IMR-90 (cell line): ENCODE data around the gene CAND1. TPM values are rescaled to one million over a fixed set of nuclear protein-coding genes. Genes with fewer than 3 reads are reported as not detected.
A peak's percentile ranks its signal among the peaks of the same experiment; 100 is the strongest.

ENCODE experiments used
- ATAC-seq: fragments of 200-7000 bp; cut with Tn5 transposase; 2 replicates; pipeline ENCODE4 v1.9.1; 2020; ENCODE audit warnings: low read depth, mild to moderate bottlenecking, moderate library complexity
- BruUV-seq: library from RNA; stranded (reverse); fragments of 400-500 nt; replicated peaks from 2 replicates; lab custom pipeline; 2021; lab: Mats Ljungman, UMichigan
- CTCF ChIA-PET: fragments of 300-600 bp; formaldehyde crosslinking; extraction: SDS; loops from one replicate; lab custom pipeline; 2021; ENCODE audit warnings: antibody characterized with exemption; lab: Yijun Ruan, JAX
- POLR2A ChIA-PET: fragments of 300-600 bp; sonication (Branson Sonifier 250); formaldehyde crosslinking; loops from one replicate; lab custom pipeline; 2022; ENCODE audit warnings: antibody characterized with exemption; ENCODE audit not compliant: unreplicated experiment; lab: Charles Lee
- DNase-seq: peaks from one replicate; pipeline ENCODE4 v3.0.0; 2013
- H2AFZ ChIP-seq: replicated peaks from 2 replicates; pipeline ENCODE3; 2013; ENCODE audit warnings: low read length, mild to moderate bottlenecking; ENCODE audit not compliant: poor library complexity
- H2AK5ac ChIP-seq: 2 replicates; pipeline ENCODE4 v1.6.1; 2013; ENCODE audit warnings: low read depth, low read length, inconsistent platforms
- H2AK9ac ChIP-seq: replicated peaks from 2 replicates; pipeline ENCODE3; 2013; ENCODE audit warnings: mild to moderate bottlenecking, low read depth, low read length, moderate library complexity; ENCODE audit not compliant: poor library complexity
- H2BK120ac ChIP-seq: 2 replicates; pipeline ENCODE4 v1.6.1; 2013; ENCODE audit warnings: low read depth, low read length, inconsistent platforms
- H2BK15ac ChIP-seq: 3 replicates; pipeline ENCODE4 v1.6.1; 2013; ENCODE audit warnings: low read depth, low read length, inconsistent platforms
- H2BK20ac ChIP-seq: 2 replicates; pipeline ENCODE4 v1.6.1; 2013; ENCODE audit warnings: low read depth, mild to moderate bottlenecking, inconsistent platforms, low read length, moderate library complexity
- H2BK5ac ChIP-seq: 2 replicates; pipeline ENCODE4 v1.6.1; 2013; ENCODE audit warnings: mild to moderate bottlenecking, low read depth, low read length, inconsistent platforms; ENCODE audit not compliant: poor library complexity, severe bottlenecking
- H3K14ac ChIP-seq: replicated peaks from 2 replicates; pipeline ENCODE4 v1.6.1; 2013; ENCODE audit warnings: low read depth, low read length, inconsistent platforms
- H3K18ac ChIP-seq: 2 replicates; pipeline ENCODE4 v1.6.1; 2013; ENCODE audit warnings: low read depth, low read length, control low read depth
- H3K23ac ChIP-seq: 2 replicates; pipeline ENCODE4 v1.6.1; 2013; ENCODE audit warnings: low read depth, low read length, inconsistent platforms
- H3K27ac ChIP-seq: 2 replicates; pipeline ENCODE4 v1.5.1; 2013; ENCODE audit warnings: mild to moderate bottlenecking, control low read depth, low read length; ENCODE audit not compliant: insufficient read depth
- H3K27me3 ChIP-seq: 2 replicates; pipeline ENCODE4 v1.6.1; 2013; ENCODE audit warnings: low read length; ENCODE audit not compliant: control insufficient read depth, insufficient read depth
- H3K36me3 ChIP-seq: 2 replicates; pipeline ENCODE4 v1.6.1; 2013; ENCODE audit warnings: low read length, mixed read lengths; ENCODE audit not compliant: control insufficient read depth, insufficient read depth
- H3K4ac ChIP-seq: 2 replicates; pipeline ENCODE4 v1.6.1; 2013; ENCODE audit warnings: low read depth, low read length, inconsistent platforms
- H3K4me1 ChIP-seq: 2 replicates; pipeline ENCODE4 v1.6.1; 2013; ENCODE audit warnings: low read length, mixed read lengths; ENCODE audit not compliant: control insufficient read depth, insufficient read depth
- H3K4me2 ChIP-seq: 2 replicates; pipeline ENCODE4 v1.6.1; 2013; ENCODE audit warnings: low read depth, mild to moderate bottlenecking, control low read depth, low read length, moderate library complexity
- H3K4me3 ChIP-seq: 2 replicates; pipeline ENCODE4 v1.5.1; 2013; ENCODE audit warnings: low read depth, mild to moderate bottlenecking, control low read depth, low read length, moderate library complexity; ENCODE audit not compliant: insufficient read depth
- H3K56ac ChIP-seq: 2 replicates; pipeline ENCODE4 v1.6.1; 2013; ENCODE audit warnings: low read length, inconsistent platforms; ENCODE audit not compliant: insufficient read depth; ENCODE audit errors: extremely low read depth
- H3K79me1 ChIP-seq, 2 experiments: 2 replicates each; pipeline ENCODE4 v1.6.1; 2013; ENCODE audit warnings: low read length in 2 of 2, inconsistent platforms in 1 of 2, low read depth in 1 of 2
- H3K9ac ChIP-seq: 2 replicates; pipeline ENCODE4 v1.6.1; 2013; ENCODE audit warnings: low read depth, low read length, control low read depth
- H3K9me1 ChIP-seq: 2 replicates; pipeline ENCODE4 v1.6.1; 2013; ENCODE audit warnings: low read length, inconsistent platforms; ENCODE audit not compliant: insufficient read depth
- H3K9me3 ChIP-seq: 2 replicates; pipeline ENCODE4 v1.6.1; 2013; ENCODE audit warnings: low read length; ENCODE audit not compliant: control insufficient read depth, insufficient read depth
- H4K20me1 ChIP-seq: 2 replicates; pipeline ENCODE4 v1.6.1; 2013; ENCODE audit warnings: low read length, inconsistent platforms; ENCODE audit not compliant: insufficient read depth
- H4K5ac ChIP-seq: 2 replicates; pipeline ENCODE4 v1.6.1; 2013; ENCODE audit warnings: mild to moderate bottlenecking, low read depth, low read length, control low read depth
- H4K8ac ChIP-seq, 2 experiments: 2 replicates each; pipeline ENCODE4 v1.6.1; 2013; ENCODE audit warnings: low read depth in 2 of 2, low read length in 2 of 2, control low read depth in 1 of 2, inconsistent platforms in 1 of 2
- H4K91ac ChIP-seq: 2 replicates; pipeline ENCODE4 v1.6.1; 2013; ENCODE audit warnings: low read depth, low read length, inconsistent platforms; ENCODE audit not compliant: insufficient read depth
- BHLHE40 ChIP-seq: fragments of 150-350 bp; IDR thresholded peaks from 2 replicates; pipeline ENCODE4 v1.6.1; 2016; ENCODE audit warnings: mild to moderate bottlenecking, low read depth, low read length
- CEBPB ChIP-seq: IDR thresholded peaks from 2 replicates; pipeline ENCODE4 v1.6.1; 2012; ENCODE audit warnings: low read depth, low read length, improper control_type of control experiment
- CHD1 ChIP-seq: IDR thresholded peaks from 2 replicates; pipeline ENCODE4 v1.6.1; 2012; ENCODE audit warnings: low read depth, low read length, improper control_type of control experiment
- FOS ChIP-seq: fragments of 150-350 bp; IDR thresholded peaks from 2 replicates; pipeline ENCODE4 v1.6.1; 2016; ENCODE audit warnings: low read depth, low read length
- MAFK ChIP-seq: IDR thresholded peaks from 2 replicates; pipeline ENCODE4 v1.6.1; 2012; ENCODE audit warnings: low read depth, low read length, improper control_type of control experiment
- MAZ ChIP-seq: IDR thresholded peaks from 2 replicates; pipeline ENCODE4 v1.6.1; 2012; ENCODE audit warnings: low read depth, mild to moderate bottlenecking, low read length, improper control_type of control experiment, moderate library complexity, borderline replicate concordance
- NFE2L2 ChIP-seq: fragments of 150-350 bp; IDR thresholded peaks from 2 replicates; pipeline ENCODE4 v1.6.1; 2016; ENCODE audit warnings: low read depth, mild to moderate bottlenecking, low read length
- POLR2A ChIP-seq: IDR thresholded peaks from 2 replicates; pipeline ENCODE4 v1.6.1; 2012; ENCODE audit warnings: mild to moderate bottlenecking, low read depth, low read length
- RCOR1 ChIP-seq: IDR thresholded peaks from 2 replicates; pipeline ENCODE4 v1.6.1; 2012; ENCODE audit warnings: mild to moderate bottlenecking, low read length, improper control_type of control experiment; ENCODE audit not compliant: insufficient replicate concordance
- RFX5 ChIP-seq: IDR thresholded peaks from 2 replicates; pipeline ENCODE4 v1.8.0; 2012; ENCODE audit warnings: low read depth, mild to moderate bottlenecking, low read length, moderate library complexity
- SMC3 ChIP-seq: fragments of 150-350 bp; IDR thresholded peaks from 2 replicates; pipeline ENCODE4 v1.6.1; 2016; ENCODE audit warnings: low read depth, mild to moderate bottlenecking, antibody characterized with exemption, low read length, moderate library complexity
- WGBS, 2 experiments: methylation state at CpG; one replicate each; pipeline versions ENCODE4 v1.1.5 to v1.1.7; 2013; ENCODE audit warnings: missing lambda C conversion rate in 2 of 2; ENCODE audit not compliant: insufficient read length in 1 of 2; ENCODE audit errors: extremely low coverage in 2 of 2; 5-methylcytosine and 5-hydroxymethylcytosine counted together
- dilution Hi-C: fragments of 300-500 bp; cut with HindIII; formaldehyde crosslinking; loops from one replicate; pipeline ENCODE4 v1.14.3; 2018; ENCODE audit warnings: low sequenced_read_pairs; ENCODE audit not compliant: unreplicated experiment
- in situ Hi-C: fragments of 300-500 bp; cut with MboI; formaldehyde crosslinking; loops from 3 replicates; pipeline ENCODE4 v1.14.3; 2019; ENCODE audit warnings: low sequenced_read_pairs, inconsistent platforms, mixed read lengths
- intact Hi-C: fragments of 100-400 bp; cut with micrococcal nuclease; formaldehyde crosslinking; loops from 2 replicates; pipeline ENCODE4 v1.10.0; 2022
- polyA plus RNA-seq, 3 experiments: library from polyadenylated mRNA; depleted of rRNA; stranded (reverse); fragments of >200 nt; gene quantifications; 2 replicates each; pipeline ENCODE4 v1.2.3, GENCODE V29; 2012; ENCODE audit warnings: low replicate concordance in 1 of 3
- total RNA-seq: library from RNA; depleted of rRNA; stranded (reverse); fragments of >200 nt; gene quantifications from 2 replicates; pipeline ENCODE4 v1.2.3, GENCODE V29; 2012
- TF ChIP-seq, protein P1 (sequence below): fragments of 150-350 bp; IDR thresholded peaks from 2 replicates; pipeline ENCODE4 v1.6.1; 2016; ENCODE audit warnings: low read depth, mild to moderate bottlenecking, low read length, moderate library complexity, borderline replicate concordance
- TF ChIP-seq, protein P2 (sequence below): conservative IDR thresholded peaks from 2 replicates; pipeline ENCODE4 v1.5.1; 2012; ENCODE audit warnings: mild to moderate bottlenecking, low read depth, low read length, improper control_type of control experiment
- TF ChIP-seq, protein P3 (sequence below): fragments of 150-350 bp; IDR thresholded peaks from 2 replicates; pipeline ENCODE4 v1.6.1; 2017; ENCODE audit warnings: mild to moderate bottlenecking, antibody characterized with exemption, low read length, low read depth

Gene CAND1
- total and polyA plus RNA-seq, 2 of the 4 experiments (the other 2 are of a cell fraction) = 42.6 to 91.4 TPM

DNA sequence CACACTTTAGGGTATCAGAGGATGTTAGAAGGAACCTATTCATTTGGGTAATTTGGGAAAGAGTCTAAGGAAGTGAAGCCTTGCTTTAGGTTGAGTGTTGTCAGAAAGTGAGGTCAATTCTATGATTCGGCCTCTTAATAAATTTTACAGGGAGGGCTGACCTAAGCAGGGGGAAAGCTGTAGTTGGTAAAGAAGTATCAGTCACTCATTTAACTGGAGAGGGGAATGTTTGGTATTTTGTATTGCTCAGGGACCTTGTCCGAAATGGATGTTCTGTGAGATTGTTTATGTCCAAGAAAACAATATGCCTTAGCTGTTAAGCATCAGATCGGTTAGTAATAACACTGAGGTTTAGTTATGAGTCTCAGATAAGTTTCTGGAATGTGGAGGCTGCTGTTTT is 7.3 kb downstream of the CAND1 start:
- no peak overlapping the region; the same call in 1 of the 2 replicates for H3K4ac ChIP-seq
- H2BK15ac ChIP-seq = no peak overlapping the region
- no peak overlapping the region for H2AK9ac ChIP-seq
- peaks cover 7 to 50% of the 10 kb centered on the region in 2 experiments; a peak in 3 of 4 replicates for H3K79me1 ChIP-seq
- H3K36me3 ChIP-seq = peaks cover 4% of the 10 kb centered on the region; the same call in 1 of the 2 replicates
- TF ChIP-seq NFE2L2 (no peak), CHD1 (no peak), FOS (no peak), MAZ (no peak), RCOR1 (no peak), SMC3 (no peak), MAFK (no peak), CEBPB (no peak), POLR2A (no peak), RFX5 (no peak), BHLHE40 (no peak)
- TF ChIP-seq, protein P1, sequence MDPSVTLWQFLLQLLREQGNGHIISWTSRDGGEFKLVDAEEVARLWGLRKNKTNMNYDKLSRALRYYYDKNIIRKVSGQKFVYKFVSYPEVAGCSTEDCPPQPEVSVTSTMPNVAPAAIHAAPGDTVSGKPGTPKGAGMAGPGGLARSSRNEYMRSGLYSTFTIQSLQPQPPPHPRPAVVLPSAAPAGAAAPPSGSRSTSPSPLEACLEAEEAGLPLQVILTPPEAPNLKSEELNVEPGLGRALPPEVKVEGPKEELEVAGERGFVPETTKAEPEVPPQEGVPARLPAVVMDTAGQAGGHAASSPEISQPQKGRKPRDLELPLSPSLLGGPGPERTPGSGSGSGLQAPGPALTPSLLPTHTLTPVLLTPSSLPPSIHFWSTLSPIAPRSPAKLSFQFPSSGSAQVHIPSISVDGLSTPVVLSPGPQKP = no peak
- TF ChIP-seq, protein P2, sequence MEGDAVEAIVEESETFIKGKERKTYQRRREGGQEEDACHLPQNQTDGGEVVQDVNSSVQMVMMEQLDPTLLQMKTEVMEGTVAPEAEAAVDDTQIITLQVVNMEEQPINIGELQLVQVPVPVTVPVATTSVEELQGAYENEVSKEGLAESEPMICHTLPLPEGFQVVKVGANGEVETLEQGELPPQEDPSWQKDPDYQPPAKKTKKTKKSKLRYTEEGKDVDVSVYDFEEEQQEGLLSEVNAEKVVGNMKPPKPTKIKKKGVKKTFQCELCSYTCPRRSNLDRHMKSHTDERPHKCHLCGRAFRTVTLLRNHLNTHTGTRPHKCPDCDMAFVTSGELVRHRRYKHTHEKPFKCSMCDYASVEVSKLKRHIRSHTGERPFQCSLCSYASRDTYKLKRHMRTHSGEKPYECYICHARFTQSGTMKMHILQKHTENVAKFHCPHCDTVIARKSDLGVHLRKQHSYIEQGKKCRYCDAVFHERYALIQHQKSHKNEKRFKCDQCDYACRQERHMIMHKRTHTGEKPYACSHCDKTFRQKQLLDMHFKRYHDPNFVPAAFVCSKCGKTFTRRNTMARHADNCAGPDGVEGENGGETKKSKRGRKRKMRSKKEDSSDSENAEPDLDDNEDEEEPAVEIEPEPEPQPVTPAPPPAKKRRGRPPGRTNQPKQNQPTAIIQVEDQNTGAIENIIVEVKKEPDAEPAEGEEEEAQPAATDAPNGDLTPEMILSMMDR = no peak
- TF ChIP-seq, protein P3, sequence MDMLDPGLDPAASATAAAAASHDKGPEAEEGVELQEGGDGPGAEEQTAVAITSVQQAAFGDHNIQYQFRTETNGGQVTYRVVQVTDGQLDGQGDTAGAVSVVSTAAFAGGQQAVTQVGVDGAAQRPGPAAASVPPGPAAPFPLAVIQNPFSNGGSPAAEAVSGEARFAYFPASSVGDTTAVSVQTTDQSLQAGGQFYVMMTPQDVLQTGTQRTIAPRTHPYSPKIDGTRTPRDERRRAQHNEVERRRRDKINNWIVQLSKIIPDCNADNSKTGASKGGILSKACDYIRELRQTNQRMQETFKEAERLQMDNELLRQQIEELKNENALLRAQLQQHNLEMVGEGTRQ = no peak
- no peak overlapping the region for H3K18ac ChIP-seq
- peak; percentile 57 for DNase-seq
- no peak overlapping the region for H4K91ac ChIP-seq
- peaks cover 8% of the 10 kb centered on the region for H3K9me1 ChIP-seq
- H3K23ac ChIP-seq = no peak overlapping the region
- H2AK5ac ChIP-seq = no peak overlapping the region
- no peaks in the 10 kb centered on the region for H3K9me3 ChIP-seq
- no peak overlapping the region for H3K4me3 ChIP-seq
- no peak overlapping the region for H3K27ac ChIP-seq
- in situ Hi-C loops (no loop called here), dilution Hi-C loops (no loop called here), intact Hi-C loops (loop anchor here (5.0 kb wide), 1 partner anchor 36 kb away; no protein-coding TSS in a partner anchor)
- no peak overlapping the region for H2BK120ac ChIP-seq
- CTCF ChIA-PET = no interaction called here
- H2AFZ ChIP-seq = no peak overlapping the region
- H3K4me2 ChIP-seq = peak overlapping the region; percentile 69; the same call in 1 of the 2 replicates
- peaks cover 89% of the 10 kb centered on the region for H4K20me1 ChIP-seq
- no peak overlapping the region; a peak in 1 of 4 replicates for H4K8ac ChIP-seq
- peak; percentile 60 for ATAC-seq
- no peak overlapping the region for H3K14ac ChIP-seq
- no TSS peak for BruUV-seq
- H4K5ac ChIP-seq = no peak overlapping the region; the same call in 1 of the 2 replicates
- H3K56ac ChIP-seq = no peak overlapping the region
- no peaks in the 10 kb centered on the region for H3K27me3 ChIP-seq
- POLR2A ChIA-PET = no interaction called here
- H2BK20ac ChIP-seq = no peak overlapping the region
- peaks cover 15% of the 10 kb centered on the region for H3K4me1 ChIP-seq
- peak overlapping the region; percentile 88 for H2BK5ac ChIP-seq
- no peak overlapping the region for H3K9ac ChIP-seq
- WGBS, 2 experiments = 25% methylated on average over 2 of the region's 3 CpGs; no CpG with 5 or more reads in 1 of the 2 experiments
